Ishikawa (cell line): ENCODE data around the gene VTI1A.

Experiments
- CEBPB ChIP-seq: IDR thresholded peaks from 2 replicates; pipeline ENCODE4 v1.6.1; 2012
- EGR1 ChIP-seq: IDR thresholded peaks from 2 replicates; pipeline ENCODE4 v1.6.1; 2012
- EP300 ChIP-seq: IDR thresholded peaks from 2 replicates; pipeline ENCODE4 v1.6.1; 2012; ENCODE audit warnings: borderline replicate concordance
- FOXM1 ChIP-seq: IDR thresholded peaks from 2 replicates; pipeline ENCODE4 v1.6.1; 2012; ENCODE audit warnings: low read depth, borderline replicate concordance
- MAX ChIP-seq: IDR thresholded peaks from 2 replicates; pipeline ENCODE4 v1.6.1; 2012
- NFIC ChIP-seq: IDR thresholded peaks from 2 replicates; pipeline ENCODE4 v1.6.1; 2012
- RAD21 ChIP-seq: IDR thresholded peaks from 2 replicates; pipeline ENCODE4 v1.6.1; 2012; ENCODE audit warnings: low read depth
- REST ChIP-seq: IDR thresholded peaks from 2 replicates; pipeline ENCODE4 v1.6.1; 2012; ENCODE audit warnings: low read depth, mild to moderate bottlenecking
- TAF1 ChIP-seq: IDR thresholded peaks from 2 replicates; pipeline ENCODE4 v1.6.1; 2012; ENCODE audit warnings: low read depth, mild to moderate bottlenecking
- TCF12 ChIP-seq: IDR thresholded peaks from 2 replicates; pipeline ENCODE4 v1.6.1; 2012; ENCODE audit warnings: low read depth
- TEAD4 ChIP-seq: IDR thresholded peaks from 2 replicates; pipeline ENCODE4 v1.6.1; 2012
- USF1 ChIP-seq: IDR thresholded peaks from 2 replicates; pipeline ENCODE4 v1.6.1; 2012
- YY1 ChIP-seq: IDR thresholded peaks from 2 replicates; pipeline ENCODE4 v1.6.1; 2012; ENCODE audit warnings: low read depth
- ZBTB7A ChIP-seq: IDR thresholded peaks from 2 replicates; pipeline ENCODE4 v1.6.1; 2012; ENCODE audit warnings: low read depth

GRCh38 chr10:112678987-112679386 is 232.0 kb downstream of the VTI1A start:
- TF ChIP-seq TAF1, result no peak
- TF ChIP-seq RAD21, result no peak
- TF ChIP-seq YY1, result no peak
- no peak for TF ChIP-seq MAX
- TF ChIP-seq USF1, result no peak
- no peak for TF ChIP-seq EP300
- TF ChIP-seq CEBPB, result no peak
- TF ChIP-seq EGR1, result no peak
- no peak for TF ChIP-seq REST
- TF ChIP-seq NFIC, result no peak
- TF ChIP-seq TCF12, result no peak
- no peak for TF ChIP-seq TEAD4
- TF ChIP-seq FOXM1, result no peak
- TF ChIP-seq ZBTB7A, result no peak
